Mesodermal cell (in vitro differentiated cells): ENCODE measurements around the gene INPP5K.
"Not testable (repeated sequence)": the region's sequence is repeated elsewhere in the genome, so short reads cannot be mapped to it uniquely, and the experiment has no call there.

Experiments
- H3K27ac ChIP-seq: 2 replicates; pipeline ENCODE4 v1.7.0; 2013; ENCODE audit warnings: mild to moderate bottlenecking, low read depth, low read length, moderate library complexity; ENCODE audit not compliant: severe bottlenecking
- H3K36me3 ChIP-seq: 2 replicates; pipeline ENCODE4 v1.7.1; 2013; ENCODE audit warnings: mild to moderate bottlenecking, low read length, moderate library complexity; ENCODE audit not compliant: control insufficient read depth, insufficient read depth
- H3K4me1 ChIP-seq: one replicate; pipeline ENCODE4 v1.7.1; 2013; ENCODE audit warnings: mild to moderate bottlenecking, low read length; ENCODE audit not compliant: insufficient read depth, control insufficient read depth, poor library complexity, severe bottlenecking
- H3K4me3 ChIP-seq: 2 replicates; pipeline ENCODE4 v1.7.0; 2013; ENCODE audit warnings: low read length, control low read depth, mild to moderate bottlenecking; ENCODE audit not compliant: insufficient read depth, poor library complexity, severe bottlenecking; ENCODE audit errors: extremely low read depth
- H3K9me3 ChIP-seq: 2 replicates; pipeline ENCODE4 v1.7.1; 2013; ENCODE audit warnings: mild to moderate bottlenecking, low read length, moderate library complexity; ENCODE audit not compliant: control insufficient read depth
- WGBS, 2 experiments: methylation state at CpG; one replicate each; pipeline ENCODE4 v1.1.5; 2013; ENCODE audit warnings: missing lambda C conversion rate in 2 of 2; ENCODE audit not compliant: insufficient coverage in 2 of 2; 5-methylcytosine and 5-hydroxymethylcytosine counted together

The INPP5K gene

GRCh38 chr17:1460233-1460632 is 56.2 kb downstream of the INPP5K start:
- Histone ChIP-seq H3K9me3 (peaks cover 4% of the 10 kb centered on the region), H3K27ac (no peak overlapping the region), H3K4me3 (no peak overlapping the region), H3K36me3 (peaks cover 32% of the 10 kb centered on the region), H3K4me1 (no peaks in the 10 kb centered on the region)
- WGBS, 2 experiments: 88 to 94% methylated on average over 6 of the region's 6 CpGs

GRCh38 chr17:1455797-1456599 is 60.4 kb downstream of the INPP5K start, which contains the start of gene CRK:
TSS of gene CRK (minus strand) at chr17:1456232. CDS start at chr17:1456117, 115 bp downstream.
- Histone ChIP-seq H3K4me1 (peaks cover 4% of the 10 kb centered on the region), H3K9me3 (no peaks in the 10 kb centered on the region), H3K27ac (peak within 1 kb of the TSS; percentile 92), H3K4me3 (peak within 1 kb of the TSS; percentile 98), H3K36me3 (peaks cover 35% of the 10 kb centered on the region)
- WGBS, 2 experiments: 1% methylated on average over 62 to 66 of the region's 93 CpGs

- Histone ChIP-seq H3K36me3 (peaks cover 42% of the 10 kb centered on the region), H3K4me1 (peaks cover 4% of the 10 kb centered on the region), H3K27ac (peak overlapping the region; percentile 92), H3K4me3 (peak overlapping the region; percentile 98), H3K9me3 (no peaks in the 10 kb centered on the region)
- 0 to 1% methylated on average over 21 to 22 of the region's 31 CpGs for WGBS, 2 experiments
These were observed 61.1 kb downstream of the INPP5K start for GRCh38 chr17:1455291-1455796.

GRCh38 chr17:1454541-1454940 is 61.9 kb downstream of the INPP5K start:
- H3K9me3 ChIP-seq: no peaks in the 10 kb centered on the region
- H3K4me3 ChIP-seq: peak overlapping the region; percentile 98
- no peak overlapping the region for H3K27ac ChIP-seq
- peaks cover 50% of the 10 kb centered on the region for H3K36me3 ChIP-seq
- 78 to 82% methylated on average over 9 of the region's 9 CpGs for WGBS, 2 experiments
- peaks cover 4% of the 10 kb centered on the region for H3K4me1 ChIP-seq

DNA sequence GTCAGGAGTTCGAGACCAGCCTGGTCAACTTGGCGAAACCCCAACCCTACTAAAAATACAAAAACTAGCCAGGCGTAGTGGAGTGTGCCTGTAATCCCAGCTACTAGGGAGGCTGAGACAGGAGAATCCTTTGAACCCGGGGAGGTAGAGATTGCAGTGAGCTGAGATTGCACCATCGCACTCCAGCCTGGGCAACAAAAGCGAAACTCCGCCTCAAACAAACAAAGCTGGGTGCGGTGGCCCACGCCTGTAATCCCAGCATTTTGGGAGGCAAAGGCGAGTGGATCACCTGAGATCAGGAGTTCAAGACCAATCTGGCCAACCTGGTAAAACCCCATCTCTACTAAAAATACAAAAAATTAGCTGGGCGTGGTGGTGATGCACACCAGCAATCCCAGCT is 62.7 kb downstream of the INPP5K start:
- H3K4me1 ChIP-seq, H3K27ac ChIP-seq, H3K9me3 ChIP-seq, H3K4me3 ChIP-seq: not testable (repeated sequence)
- peaks cover 58% of the 10 kb centered on the region for H3K36me3 ChIP-seq
- 92 to 95% methylated on average over 8 to 9 of the region's 11 CpGs for WGBS, 2 experiments

DNA sequence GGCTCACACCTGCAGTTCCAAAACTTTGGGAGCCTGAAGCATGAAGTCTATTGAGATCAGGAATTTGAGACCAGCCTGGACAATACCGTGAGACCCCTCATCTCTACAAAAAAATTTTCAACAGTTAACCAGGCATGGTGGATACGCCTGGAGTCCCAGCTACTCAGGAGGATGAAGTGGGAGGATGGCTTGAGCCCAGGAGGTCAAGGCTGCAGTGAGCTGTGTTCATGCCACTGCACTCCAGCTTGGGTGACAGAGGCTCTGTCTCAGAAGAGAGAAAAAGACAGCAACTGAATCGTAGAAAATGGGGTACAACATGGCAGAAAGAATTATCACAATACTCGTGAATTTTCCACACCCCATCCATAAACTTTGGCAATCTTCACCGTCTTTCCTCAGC is 63.6 kb downstream of the INPP5K start:
- H3K4me1 ChIP-seq: peaks cover 8% of the 10 kb centered on the region
- 90 to 93% methylated on average over 1 to 3 of the region's 5 CpGs for WGBS, 2 experiments
- H3K9me3 ChIP-seq: no peaks in the 10 kb centered on the region
- H3K4me3 ChIP-seq: no peak overlapping the region
- H3K27ac ChIP-seq: no peak overlapping the region
- peaks cover 66% of the 10 kb centered on the region for H3K36me3 ChIP-seq

DNA sequence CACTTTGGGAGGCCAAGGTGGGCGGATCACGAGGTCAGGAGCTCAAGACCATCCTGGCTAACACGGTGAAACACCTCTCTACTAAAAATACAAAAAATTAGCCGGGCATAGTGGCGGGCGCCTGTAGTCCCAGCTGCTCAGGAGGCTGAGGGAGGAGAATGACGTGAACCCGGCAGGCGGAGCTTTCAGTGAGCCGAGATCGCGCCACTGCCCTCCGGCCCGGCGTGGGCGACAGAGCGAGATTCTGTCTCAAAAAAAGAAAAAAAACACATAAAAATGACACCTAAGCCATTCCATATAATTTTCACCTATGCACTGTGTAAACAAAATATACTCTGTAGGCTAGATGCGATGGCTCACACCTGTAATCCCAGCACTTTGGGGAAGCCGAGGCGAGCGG is 66.2 kb downstream of the INPP5K start:
- 87 to 99% methylated on average over 9 to 21 of the region's 21 CpGs for WGBS, 2 experiments
- not testable (repeated sequence) for H3K4me3 ChIP-seq, H3K9me3 ChIP-seq, H3K27ac ChIP-seq
- Histone ChIP-seq H3K4me1 (peaks cover 11% of the 10 kb centered on the region), H3K36me3 (peaks cover 87% of the 10 kb centered on the region)

DNA sequence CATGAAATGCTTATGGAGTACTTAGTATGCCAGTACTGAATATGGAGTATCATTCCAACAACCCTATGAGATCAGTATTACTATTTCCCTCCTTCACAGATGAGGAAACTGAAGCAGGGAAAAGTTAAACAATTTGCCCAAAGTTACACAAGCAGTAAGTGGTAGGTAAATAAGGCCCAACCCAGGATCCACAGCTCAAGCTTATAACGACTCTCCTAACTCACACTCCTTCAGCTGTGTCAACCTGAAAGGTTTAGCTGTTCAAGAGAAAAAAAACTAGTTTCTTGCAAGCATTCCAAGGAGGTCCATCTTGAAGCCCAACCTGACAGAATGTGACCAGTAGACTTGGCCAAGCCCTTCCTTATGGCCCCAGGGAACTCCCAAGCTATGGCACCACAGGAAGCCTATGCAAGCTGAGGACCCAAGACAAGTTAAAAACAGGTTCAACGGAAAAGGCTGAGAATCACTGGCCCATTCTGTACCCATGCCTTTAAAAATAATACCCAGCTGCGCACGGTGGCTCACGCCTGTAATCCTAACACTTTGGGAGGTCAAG is 66.9 kb downstream of the INPP5K start:
- no peaks in the 10 kb centered on the region for H3K9me3 ChIP-seq
- H3K36me3 ChIP-seq: peaks cover 86% of the 10 kb centered on the region
- 92 to 94% methylated on average over 2 to 4 of the region's 5 CpGs for WGBS, 2 experiments
- H3K4me3 ChIP-seq: no peak overlapping the region
- H3K27ac ChIP-seq: no peak overlapping the region
- H3K4me1 ChIP-seq: peaks cover 8% of the 10 kb centered on the region

DNA sequence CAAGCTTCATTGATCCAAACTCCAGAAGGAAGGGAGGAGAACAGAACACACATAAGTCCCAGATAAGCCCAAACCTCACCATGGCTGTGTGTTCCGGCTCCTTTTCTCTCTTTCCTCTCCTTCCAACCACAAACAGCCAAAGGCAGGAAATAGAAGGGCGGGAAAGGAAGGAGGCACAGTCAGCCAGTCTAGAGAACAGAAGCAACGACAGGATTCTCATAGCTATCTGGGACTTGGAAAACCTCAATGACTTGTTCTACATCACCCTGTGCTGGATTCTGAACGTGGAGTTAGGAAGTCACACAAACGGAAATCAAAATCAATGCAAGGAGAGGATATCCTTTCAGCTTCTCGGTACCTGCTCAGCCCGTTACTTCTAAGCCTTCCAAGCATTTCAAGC is 69.4 kb downstream of the INPP5K start:
- no peaks in the 10 kb centered on the region for H3K9me3 ChIP-seq
- H3K27ac ChIP-seq: peak overlapping the region; percentile 50
- 82 to 86% methylated on average over 5 to 7 of the region's 7 CpGs for WGBS, 2 experiments
- peaks cover 84% of the 10 kb centered on the region for H3K36me3 ChIP-seq
- H3K4me1 ChIP-seq: peaks cover 7% of the 10 kb centered on the region
- H3K4me3 ChIP-seq: no peak overlapping the region

GRCh38 chr17:1446201-1446600 is 70.2 kb downstream of the INPP5K start:
- Histone ChIP-seq H3K4me1 (peaks cover 7% of the 10 kb centered on the region), H3K36me3 (peaks cover 86% of the 10 kb centered on the region), H3K4me3 (no peak overlapping the region), H3K9me3 (no peaks in the 10 kb centered on the region), H3K27ac (no peak overlapping the region)
- WGBS, 2 experiments: 94 to 97% methylated on average over 11 to 12 of the region's 12 CpGs

- WGBS, 2 experiments: 95 to 98% methylated on average over 4 of the region's 4 CpGs
These were observed 70.7 kb downstream of the INPP5K start for GRCh38 chr17:1445695-1446094.

More at GRCh38 chr17:1445695-1446094, 70.7 kb downstream of the INPP5K start:
- H3K4me3 ChIP-seq, H3K27ac ChIP-seq, H3K9me3 ChIP-seq, H3K4me1 ChIP-seq: not testable (repeated sequence)
- H3K36me3 ChIP-seq: peaks cover 86% of the 10 kb centered on the region
